Measurements from ENCODE around the gene WASF3. TPM values are rescaled to one million over a fixed set of nuclear protein-coding genes. Genes with fewer than 3 reads are reported as not detected.

The WASF3 gene
- total and polyA plus RNA-seq, 12 donors = 2.7 to 13.6 (median 8.8) TPM

GRCh38 chr13:26600343-26600742 is 42.9 kb downstream of the WASF3 start:
- peaks cover 3 to 39% (median 19%) of the 10 kb centered on the region in 9 donors for H3K4me1 ChIP-seq
- H3K36me3 ChIP-seq = no peaks in the 10 kb centered on the region
- ATAC-seq (peak in 4 of 8 donors; percentile 32 to 56 (median 34)), DNase-seq (no peak)
- H3K4me3 ChIP-seq = no peak overlapping the region
- intact Hi-C loops (cut with DNase I) = no loop called here
- TF ChIP-seq, protein P1, sequence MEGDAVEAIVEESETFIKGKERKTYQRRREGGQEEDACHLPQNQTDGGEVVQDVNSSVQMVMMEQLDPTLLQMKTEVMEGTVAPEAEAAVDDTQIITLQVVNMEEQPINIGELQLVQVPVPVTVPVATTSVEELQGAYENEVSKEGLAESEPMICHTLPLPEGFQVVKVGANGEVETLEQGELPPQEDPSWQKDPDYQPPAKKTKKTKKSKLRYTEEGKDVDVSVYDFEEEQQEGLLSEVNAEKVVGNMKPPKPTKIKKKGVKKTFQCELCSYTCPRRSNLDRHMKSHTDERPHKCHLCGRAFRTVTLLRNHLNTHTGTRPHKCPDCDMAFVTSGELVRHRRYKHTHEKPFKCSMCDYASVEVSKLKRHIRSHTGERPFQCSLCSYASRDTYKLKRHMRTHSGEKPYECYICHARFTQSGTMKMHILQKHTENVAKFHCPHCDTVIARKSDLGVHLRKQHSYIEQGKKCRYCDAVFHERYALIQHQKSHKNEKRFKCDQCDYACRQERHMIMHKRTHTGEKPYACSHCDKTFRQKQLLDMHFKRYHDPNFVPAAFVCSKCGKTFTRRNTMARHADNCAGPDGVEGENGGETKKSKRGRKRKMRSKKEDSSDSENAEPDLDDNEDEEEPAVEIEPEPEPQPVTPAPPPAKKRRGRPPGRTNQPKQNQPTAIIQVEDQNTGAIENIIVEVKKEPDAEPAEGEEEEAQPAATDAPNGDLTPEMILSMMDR (IDR thresholded peaks at IDR 0.05) = no peak
- 74 to 83% methylated on average over 1 of the region's 1 CpG for WGBS, 2 donors
- H3K27ac ChIP-seq = no peak overlapping the region
- H3K9me3 ChIP-seq = peaks cover 0 to 20% (median 10%) of the 10 kb centered on the region in 11 donors
- H3K27me3 ChIP-seq = no peaks in the 10 kb centered on the region

GRCh38 chr13:26601669-26602068 is 44.2 kb downstream of the WASF3 start:
- Histone ChIP-seq H3K36me3 (no peaks in the 10 kb centered on the region), H3K4me1 (peaks cover 3 to 41% (median 21%) of the 10 kb centered on the region in 9 donors), H3K4me3 (no peak overlapping the region), H3K27ac (no peak overlapping the region), H3K9me3 (peaks cover 0 to 8% (median 0%) of the 10 kb centered on the region in 11 donors), H3K27me3 (no peaks in the 10 kb centered on the region)
- peak in 1 of 8 donors; percentile 47 for ATAC-seq
- WGBS, 2 donors = 24 to 42% methylated on average over 2 of the region's 2 CpGs
- intact Hi-C loops (cut with DNase I) = no loop called here
- no peak for DNase-seq
- TF ChIP-seq, protein P1 (IDR thresholded peaks at IDR 0.05) = peak in 3 of 9 donors; percentile 11 to 28 (median 12)

GRCh38 chr13:26602783-26603182 is 45.3 kb downstream of the WASF3 start:
- Histone ChIP-seq H3K4me1 (peaks cover 3 to 41% (median 21%) of the 10 kb centered on the region in 9 donors), H3K36me3 (no peaks in the 10 kb centered on the region), H3K27me3 (no peaks in the 10 kb centered on the region), H3K9me3 (no peaks in the 10 kb centered on the region), H3K4me3 (no peak overlapping the region), H3K27ac (no peak overlapping the region)
- TF ChIP-seq, protein P1 (IDR thresholded peaks at IDR 0.05) = no peak
- intact Hi-C loops (cut with DNase I) = no loop called here
- DNase-seq (no peak), ATAC-seq (no peak)
- 88 to 92% methylated on average over 3 of the region's 3 CpGs for WGBS, 2 donors

GRCh38 chr13:26604784-26605545 is 47.5 kb downstream of the WASF3 start:
- Histone ChIP-seq H3K27me3 (no peaks in the 10 kb centered on the region), H3K4me3 (no peak overlapping the region), H3K9me3 (no peaks in the 10 kb centered on the region), H3K27ac (peak overlapping the region in 7 of 10 donors; percentile 2 to 44 (median 13)), H3K36me3 (no peaks in the 10 kb centered on the region), H3K4me1 (peaks cover 3 to 37% (median 21%) of the 10 kb centered on the region in 9 donors)
- TF ChIP-seq, protein P1 (IDR thresholded peaks at IDR 0.05) = no peak
- peak in 6 of 8 donors; percentile 49 to 88 (median 78) for ATAC-seq
- intact Hi-C loops (cut with DNase I) = no loop called here
- peak in 1 of 2 donors; percentile 47 for DNase-seq
- 47 to 58% methylated on average over 3 of the region's 3 CpGs for WGBS, 2 donors

Measured in heart right ventricle (tissue), 16 donors.